H1 (cell line): ENCODE measurements around the gene MMS22L. TPM values are rescaled to one million over a fixed set of nuclear protein-coding genes. Genes with fewer than 3 reads are reported as not detected.

Experiments used
- KDM1A ChIP-seq: fragments of 200-600, 300-600 bp; sonication (generic); IDR thresholded peaks from 2 replicates; pipeline ENCODE4 v1.7.1; 2016; ENCODE audit warnings: mild to moderate bottlenecking, low read length, borderline replicate concordance
- MAX ChIP-seq: IDR thresholded peaks from 2 replicates; pipeline ENCODE4 v1.6.1; 2012; ENCODE audit warnings: inconsistent platforms
- SP2 ChIP-seq: IDR thresholded peaks from 2 replicates; pipeline ENCODE4 v1.6.1; 2012; ENCODE audit warnings: mild to moderate bottlenecking, low read length, inconsistent platforms
- TCF12 ChIP-seq: IDR thresholded peaks from 2 replicates; pipeline ENCODE4 v1.6.1; 2011; ENCODE audit warnings: low read depth, mild to moderate bottlenecking, low read length
- polyA plus RNA-seq, 7 experiments: library from polyadenylated mRNA; depleted of rRNA in 3 of 7; stranded (reverse) in 5 of 7; unstranded in 2 of 7; fragments of >200 nt in 5 of 7; fragments of 200-250 nt in 2 of 7; gene quantifications; 1 replicate in 5 of 7; 2 replicates in 1 of 7; 4 replicates in 1 of 7; pipeline versions ENCODE4 v1.2.1 to v1.2.3, GENCODE V29; 2011 to 2013; ENCODE audit warnings: missing spikeins in 2 of 7, mixed read lengths in 2 of 7
- total RNA-seq: library from RNA; stranded (reverse); fragmentation: NEBNext Ultra II Directional; extraction: Animal tissue kit (Norgen Biotek cat#: 25700); gene quantifications from 2 replicates; pipeline ENCODE4 v1.2.1, GENCODE V29; 2021

MMS22L gene
- total and polyA plus RNA-seq, 2 of the 8 experiments (the other 6 are each of a cell fraction or from before 2014, with no cell fraction given) = 11.1 to 32.6 TPM

GRCh38 chr6:97187951-97188350 is 95.1 kb downstream of the MMS22L start (continued):
- no peak for TF ChIP-seq MAX
- no peak for TF ChIP-seq TCF12
- TF ChIP-seq SP2 = no peak
- TF ChIP-seq KDM1A = no peak
